Measurements from ENCODE around the gene TXNL4B. TPM values are rescaled to one million over a fixed set of nuclear protein-coding genes. Genes with fewer than 3 reads are reported as not detected.

Gene TXNL4B
- total and polyA plus RNA-seq, 10 of the 15 experiments (the other 5 are each of a cell fraction or from before 2014, with no cell fraction given), result 11.1 to 24.0 (median 15.9) TPM

DNA sequence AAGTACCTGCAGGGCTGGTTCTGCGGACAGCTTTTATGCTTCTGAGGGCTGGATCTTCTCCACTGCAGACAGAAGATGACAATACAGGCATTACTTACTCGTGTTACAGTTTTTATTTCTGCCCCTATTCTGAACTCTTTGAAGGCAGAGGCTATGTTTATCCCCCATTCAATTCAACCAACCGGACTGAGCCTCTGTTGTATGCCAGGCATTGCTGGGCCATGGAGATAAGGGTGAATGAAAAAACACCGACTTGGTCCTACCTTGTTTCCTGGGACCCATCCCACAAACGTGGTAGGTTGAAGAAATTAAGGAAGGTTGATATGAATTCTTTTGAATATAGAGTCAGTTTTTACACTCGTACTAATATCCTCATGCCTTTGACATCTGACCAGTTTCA is 49.1 kb downstream of the TXNL4B start:
- WGBS (ENCODE audit: insufficient coverage, insufficient replicate concordance, low lambda C conversion rate, missing lambda C conversion rate), result 35% methylated on average over 6 of the region's 6 CpGs
- BruUV-seq (replicated peaks), result no TSS peak
- intact Hi-C loops (cut with micrococcal nuclease; ENCODE audit: unreplicated experiment), result no loop called here

DNA sequence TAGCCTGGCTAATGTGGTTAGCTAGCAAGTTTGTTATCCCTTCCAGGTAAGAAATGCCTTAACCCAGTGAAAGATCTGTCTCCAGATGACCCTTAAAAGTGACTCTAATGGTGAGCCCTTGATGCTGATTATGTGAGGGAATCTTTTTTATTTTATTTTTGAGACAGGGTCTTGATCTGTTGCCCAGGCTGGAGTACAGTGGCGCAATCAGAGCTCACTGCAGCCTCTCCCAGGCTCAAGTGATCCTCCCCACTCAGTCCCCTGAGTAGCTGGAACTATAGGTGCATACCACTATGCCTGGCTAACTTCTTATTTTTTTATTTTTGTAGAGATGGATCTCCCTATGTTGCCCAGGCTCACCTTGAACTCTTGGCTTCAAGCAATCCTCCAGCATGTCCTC is 49.9 kb downstream of the TXNL4B start:
- Histone ChIP-seq H3K9ac (ENCODE audit: control insufficient read depth, insufficient read depth, low read length) (no peak overlapping the region), H2AFZ (ENCODE audit: control insufficient read depth, low read depth, low read length) (no peak overlapping the region), H3K79me2 (ENCODE audit: control insufficient read depth, insufficient read depth, low read length) (no peaks in the 10 kb centered on the region), H3K27ac (ENCODE audit: control insufficient read depth, insufficient read depth) (no peak overlapping the region), H3K9me3 (replicated peaks; ENCODE audit: control insufficient read depth, insufficient read depth, low read length) (no peaks in the 10 kb centered on the region), H3K4me2 (ENCODE audit: control insufficient read depth, insufficient read depth) (no peak overlapping the region), H3K4me1 (ENCODE audit: control insufficient read depth, insufficient read depth, low read length) (no peaks in the 10 kb centered on the region), H4K20me1 (ENCODE audit: control insufficient read depth, insufficient read depth) (no peaks in the 10 kb centered on the region), H3K36me3 (ENCODE audit: control insufficient read depth in 2 of 2, insufficient read depth in 2 of 2, low read length in 1 of 2) (no peaks in the 10 kb centered on the region), H3K27me3 (replicated peaks in 1 of 2; ENCODE audit: control insufficient read depth in 2 of 2, insufficient read depth in 2 of 2, low read length in 1 of 2) (no peaks in the 10 kb centered on the region), H3K4me3 (no peak overlapping the region)
- in situ Hi-C loops (cut with MboI), result no loop called here
- ChIA-PET RAD21 (ENCODE audit: unreplicated experiment) (no interaction called here), CTCF (interaction anchor here (1.5 kb wide), 1 partner anchor 81 kb away, joined by 4 read pairs; no protein-coding TSS in a partner anchor), POLR2A (no interaction called here), SMC1A (ENCODE audit: uncharacterized antibody, unreplicated experiment) (no interaction called here)
- no peak for FAIRE-seq
- ATAC-seq, result no peak
- 26% methylated on average over 1 of the region's 1 CpG for WGBS (ENCODE audit: insufficient coverage, insufficient replicate concordance, low lambda C conversion rate, missing lambda C conversion rate)
- intact Hi-C loops (cut with micrococcal nuclease; ENCODE audit: unreplicated experiment), result no loop called here
- BruUV-seq (replicated peaks), result no TSS peak
- DNase-seq (ENCODE audit: low read depth, low spot score), result no peak
- TF ChIP-seq ESRRA (IDR thresholded peaks at IDR 0.05; ENCODE audit: low read length) (no peak), ZNF622 (IDR thresholded peaks at IDR 0.05) (no peak), POU2F2 (IDR thresholded peaks at IDR 0.05; ENCODE audit: borderline replicate concordance, low read depth, low read length) (no peak), EZH2 (IDR thresholded peaks at IDR 0.05; ENCODE audit: borderline replicate concordance, control insufficient read depth, low read depth, low read length) (no peak), BCL11A (IDR thresholded peaks at IDR 0.05; ENCODE audit: low read depth, low read length) (no peak), HCFC1 (IDR thresholded peaks at IDR 0.05; ENCODE audit: low read length) (no peak), ASH2L (IDR thresholded peaks at IDR 0.05; ENCODE audit: borderline replicate concordance, low read depth) (no peak), CEBPB (IDR thresholded peaks at IDR 0.05; ENCODE audit: borderline replicate concordance in 1 of 2, low read depth in 2 of 2, low read length in 2 of 2) (no peak)
- TF ChIP-seq, protein P1, sequence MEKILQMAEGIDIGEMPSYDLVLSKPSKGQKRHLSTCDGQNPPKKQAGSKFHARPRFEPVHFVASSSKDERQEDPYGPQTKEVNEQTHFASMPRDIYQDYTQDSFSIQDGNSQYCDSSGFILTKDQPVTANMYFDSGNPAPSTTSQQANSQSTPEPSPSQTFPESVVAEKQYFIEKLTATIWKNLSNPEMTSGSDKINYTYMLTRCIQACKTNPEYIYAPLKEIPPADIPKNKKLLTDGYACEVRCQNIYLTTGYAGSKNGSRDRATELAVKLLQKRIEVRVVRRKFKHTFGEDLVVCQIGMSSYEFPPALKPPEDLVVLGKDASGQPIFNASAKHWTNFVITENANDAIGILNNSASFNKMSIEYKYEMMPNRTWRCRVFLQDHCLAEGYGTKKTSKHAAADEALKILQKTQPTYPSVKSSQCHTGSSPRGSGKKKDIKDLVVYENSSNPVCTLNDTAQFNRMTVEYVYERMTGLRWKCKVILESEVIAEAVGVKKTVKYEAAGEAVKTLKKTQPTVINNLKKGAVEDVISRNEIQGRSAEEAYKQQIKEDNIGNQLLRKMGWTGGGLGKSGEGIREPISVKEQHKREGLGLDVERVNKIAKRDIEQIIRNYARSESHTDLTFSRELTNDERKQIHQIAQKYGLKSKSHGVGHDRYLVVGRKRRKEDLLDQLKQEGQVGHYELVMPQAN (conservative IDR thresholded peaks at IDR 0.05), result no peak
- TF ChIP-seq, protein P2, sequence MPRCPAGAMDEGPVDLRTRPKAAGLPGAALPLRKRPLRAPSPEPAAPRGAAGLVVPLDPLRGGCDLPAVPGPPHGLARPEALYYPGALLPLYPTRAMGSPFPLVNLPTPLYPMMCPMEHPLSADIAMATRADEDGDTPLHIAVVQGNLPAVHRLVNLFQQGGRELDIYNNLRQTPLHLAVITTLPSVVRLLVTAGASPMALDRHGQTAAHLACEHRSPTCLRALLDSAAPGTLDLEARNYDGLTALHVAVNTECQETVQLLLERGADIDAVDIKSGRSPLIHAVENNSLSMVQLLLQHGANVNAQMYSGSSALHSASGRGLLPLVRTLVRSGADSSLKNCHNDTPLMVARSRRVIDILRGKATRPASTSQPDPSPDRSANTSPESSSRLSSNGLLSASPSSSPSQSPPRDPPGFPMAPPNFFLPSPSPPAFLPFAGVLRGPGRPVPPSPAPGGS (IDR thresholded peaks at IDR 0.05; ENCODE audit: borderline replicate concordance, insufficient read depth, low read depth, low read length, poor library complexity, severe bottlenecking), result no peak

More for the DNA sequence above, 49.1 kb downstream of the TXNL4B start:
- Histone ChIP-seq H3K4me2 (ENCODE audit: control insufficient read depth, insufficient read depth) (no peak overlapping the region), H3K9me3 (replicated peaks; ENCODE audit: control insufficient read depth, insufficient read depth, low read length) (no peaks in the 10 kb centered on the region), H4K20me1 (ENCODE audit: control insufficient read depth, insufficient read depth) (no peaks in the 10 kb centered on the region), H3K4me1 (ENCODE audit: control insufficient read depth, insufficient read depth, low read length) (no peaks in the 10 kb centered on the region), H3K27ac (ENCODE audit: control insufficient read depth, insufficient read depth) (no peak overlapping the region), H2AFZ (ENCODE audit: control insufficient read depth, low read depth, low read length) (no peak overlapping the region), H3K79me2 (ENCODE audit: control insufficient read depth, insufficient read depth, low read length) (no peaks in the 10 kb centered on the region), H3K4me3 (no peak overlapping the region), H3K27me3 (replicated peaks in 1 of 2; ENCODE audit: control insufficient read depth in 2 of 2, insufficient read depth in 2 of 2, low read length in 1 of 2) (no peaks in the 10 kb centered on the region), H3K9ac (ENCODE audit: control insufficient read depth, insufficient read depth, low read length) (no peak overlapping the region), H3K36me3 (ENCODE audit: control insufficient read depth in 2 of 2, insufficient read depth in 2 of 2, low read length in 1 of 2) (no peaks in the 10 kb centered on the region)
- no peak for DNase-seq (ENCODE audit: low read depth, low spot score)
- CTCF ChIA-PET, result interaction anchor here (1.5 kb wide), 1 partner anchor 81 kb away, joined by 4 read pairs; no protein-coding TSS in a partner anchor
- SMC1A ChIA-PET (ENCODE audit: uncharacterized antibody, unreplicated experiment), result no interaction called here
- TF ChIP-seq RUNX3 (IDR thresholded peaks at IDR 0.05; ENCODE audit: low read length), result no peak
- no peak for TF ChIP-seq JUNB (IDR thresholded peaks at IDR 0.05)
- no peak for TF ChIP-seq CHD2 (IDR thresholded peaks at IDR 0.05; ENCODE audit: borderline replicate concordance, low read depth, low read length)
- no peak for FAIRE-seq
- ATAC-seq, result no peak
- POLR2A ChIA-PET, result no interaction called here
- in situ Hi-C loops (cut with MboI), result no loop called here
- RAD21 ChIA-PET (ENCODE audit: unreplicated experiment), result no interaction called here
